ENCODE measurements around the gene DHX34.
A peak's percentile ranks its signal among the peaks of the same experiment; 100 is the strongest.
"Not testable (repeated sequence)": the region's sequence is repeated elsewhere in the genome, so short reads cannot be mapped to it uniquely, and the experiment has no call there.

The DHX34 gene

GRCh38 chr19:47331931-47332547 lies 17.1 kb upstream of the DHX34 start, which contains the start of gene C5AR2:
TSS of gene C5AR2 (plus strand) at chr19:47332175. CDS start at chr19:47340800, 8,625 bp downstream.
- Histone ChIP-seq H3K9me3 (ENCODE audit: control insufficient read depth, insufficient read depth, low read length) (no peaks in the 10 kb centered on the region), H3K4me3 (ENCODE audit: low read depth, low read length) (no peak within 1 kb of the TSS), H3K4me1 (ENCODE audit: control insufficient read depth, insufficient read depth, low read length) (no peaks in the 10 kb centered on the region), H3K27me3 (ENCODE audit: control insufficient read depth, insufficient read depth, low read length) (no peaks in the 10 kb centered on the region), H3K36me3 (ENCODE audit: control insufficient read depth, insufficient read depth, low read length) (no peaks in the 10 kb centered on the region), H3K9ac (ENCODE audit: low read depth, low read length) (no peak within 1 kb of the TSS), H3K27ac (ENCODE audit: low read depth, low read length) (no peak within 1 kb of the TSS)

GRCh38 chr19:47336765-47337718 lies 12.1 kb upstream of the DHX34 start:
- H3K4me3 ChIP-seq (ENCODE audit: low read depth, low read length); H3K9ac ChIP-seq (ENCODE audit: low read depth, low read length); H3K27me3 ChIP-seq (ENCODE audit: control insufficient read depth, insufficient read depth, low read length); H3K36me3 ChIP-seq (ENCODE audit: control insufficient read depth, insufficient read depth, low read length); H3K4me1 ChIP-seq (ENCODE audit: control insufficient read depth, insufficient read depth, low read length); H3K9me3 ChIP-seq (ENCODE audit: control insufficient read depth, insufficient read depth, low read length); H3K27ac ChIP-seq (ENCODE audit: low read depth, low read length): not testable (repeated sequence)

DNA sequence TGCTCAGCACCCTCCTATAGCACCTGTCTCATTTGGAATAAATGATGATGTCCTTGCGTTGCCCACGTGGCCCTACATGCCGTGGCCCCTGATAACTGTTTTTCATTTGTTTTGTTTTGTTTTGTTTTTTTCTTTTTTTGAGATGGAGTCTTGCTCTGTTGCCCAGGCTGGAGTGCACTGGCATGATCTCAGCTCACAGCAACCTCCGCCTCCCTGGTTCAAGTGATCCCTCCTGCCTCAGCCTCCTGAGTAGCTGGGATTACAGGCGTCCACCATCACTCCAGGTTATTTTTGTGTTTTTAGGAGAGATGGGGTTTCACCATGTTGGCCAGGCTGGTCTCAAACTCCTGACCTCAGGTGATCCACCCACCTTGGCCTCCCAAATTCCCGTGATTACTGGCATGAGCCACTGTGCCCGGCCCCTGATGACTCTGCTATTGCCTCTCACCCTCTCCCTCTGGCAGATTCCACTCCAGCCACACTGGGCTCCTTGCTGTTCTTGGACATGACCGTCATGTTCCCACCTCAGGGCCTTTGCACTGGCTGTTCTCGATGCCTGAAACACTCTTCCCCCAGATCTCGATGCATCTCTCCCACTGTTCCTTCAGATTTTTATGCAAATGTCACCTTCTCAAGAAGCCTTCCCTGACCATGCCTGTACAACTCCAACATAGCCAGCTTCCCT lies 9.8 kb upstream of the DHX34 start:
- no peaks in the 10 kb centered on the region for H3K27me3 ChIP-seq (ENCODE audit: control insufficient read depth, insufficient read depth, low read length)
- no peaks in the 10 kb centered on the region for H3K36me3 ChIP-seq (ENCODE audit: control insufficient read depth, insufficient read depth, low read length)
- H3K9me3 ChIP-seq (ENCODE audit: control insufficient read depth, insufficient read depth, low read length) = no peaks in the 10 kb centered on the region
- no peak overlapping the region for H3K4me3 ChIP-seq (ENCODE audit: low read depth, low read length)
- H3K9ac ChIP-seq (ENCODE audit: low read depth, low read length) = no peak overlapping the region
- no peaks in the 10 kb centered on the region for H3K4me1 ChIP-seq (ENCODE audit: control insufficient read depth, insufficient read depth, low read length)
- no peak overlapping the region for H3K27ac ChIP-seq (ENCODE audit: low read depth, low read length)

- H3K9me3 ChIP-seq (ENCODE audit: control insufficient read depth, insufficient read depth, low read length) = no peaks in the 10 kb centered on the region
- no peaks in the 10 kb centered on the region for H3K27me3 ChIP-seq (ENCODE audit: control insufficient read depth, insufficient read depth, low read length)
- no peak overlapping the region for H3K27ac ChIP-seq (ENCODE audit: low read depth, low read length)
- H3K4me3 ChIP-seq (ENCODE audit: low read depth, low read length) = no peak overlapping the region
- H3K9ac ChIP-seq (ENCODE audit: low read depth, low read length) = no peak overlapping the region
- H3K4me1 ChIP-seq (ENCODE audit: control insufficient read depth, insufficient read depth, low read length) = no peaks in the 10 kb centered on the region
- no peaks in the 10 kb centered on the region for H3K36me3 ChIP-seq (ENCODE audit: control insufficient read depth, insufficient read depth, low read length)
These were observed 8.5 kb upstream of the DHX34 start for GRCh38 chr19:47340477-47341208.

DNA sequence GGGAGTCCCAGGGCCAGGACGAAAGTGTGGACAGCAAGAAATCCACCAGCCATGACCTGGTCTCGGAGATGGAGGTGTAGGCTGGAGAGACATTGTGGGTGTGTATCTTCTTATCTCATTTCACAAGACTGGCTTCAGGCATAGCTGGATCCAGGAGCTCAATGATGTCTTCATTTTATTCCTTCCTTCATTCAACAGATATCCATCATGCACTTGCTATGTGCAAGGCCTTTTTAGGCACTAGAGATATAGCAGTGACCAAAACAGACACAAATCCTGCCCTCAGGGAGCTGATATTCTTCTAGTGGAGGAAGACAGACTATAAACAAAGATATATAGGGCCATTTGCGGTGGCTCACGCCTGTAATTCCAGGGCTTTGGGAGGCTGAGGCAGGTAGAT lies 7.4 kb upstream of the DHX34 start:
- Histone ChIP-seq H3K4me1 (ENCODE audit: control insufficient read depth, insufficient read depth, low read length) (no peaks in the 10 kb centered on the region), H3K27me3 (ENCODE audit: control insufficient read depth, insufficient read depth, low read length) (no peaks in the 10 kb centered on the region), H3K9me3 (ENCODE audit: control insufficient read depth, insufficient read depth, low read length) (no peaks in the 10 kb centered on the region), H3K27ac (ENCODE audit: low read depth, low read length) (no peak overlapping the region), H3K4me3 (ENCODE audit: low read depth, low read length) (no peak overlapping the region), H3K9ac (ENCODE audit: low read depth, low read length) (no peak overlapping the region), H3K36me3 (ENCODE audit: control insufficient read depth, insufficient read depth, low read length) (no peaks in the 10 kb centered on the region)

DNA sequence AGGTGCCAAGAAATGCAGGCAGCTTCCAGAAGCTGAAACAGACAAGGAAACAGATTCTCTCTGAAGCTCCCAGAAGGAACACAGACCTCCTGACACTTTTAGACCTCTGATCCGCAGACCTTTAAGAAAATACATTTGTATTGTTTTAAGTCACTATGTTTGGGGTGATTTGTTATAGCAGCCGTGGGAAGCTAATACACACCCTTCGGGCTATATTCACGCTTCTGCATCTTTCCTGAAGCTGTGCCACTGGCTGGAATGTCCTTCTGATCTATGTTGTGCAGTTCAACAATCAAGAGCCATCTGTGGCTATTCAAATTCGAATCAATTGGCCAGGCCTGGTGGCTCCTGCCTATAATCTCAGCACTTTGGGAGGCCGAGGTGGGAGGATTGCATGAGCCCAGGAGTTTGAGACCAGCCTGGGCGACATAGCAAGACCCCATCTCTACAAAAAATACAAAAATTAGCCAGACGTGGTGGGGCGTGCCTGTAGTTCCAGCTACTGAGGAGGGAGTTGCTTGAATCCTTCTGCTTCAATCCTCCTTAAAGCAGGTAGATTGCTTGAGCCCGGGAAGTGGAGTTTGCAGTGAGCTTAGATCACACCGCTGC lies 5.8 kb upstream of the DHX34 start:
- Histone ChIP-seq H3K36me3 (ENCODE audit: control insufficient read depth, insufficient read depth, low read length) (no peaks in the 10 kb centered on the region), H3K4me1 (ENCODE audit: control insufficient read depth, insufficient read depth, low read length) (no peaks in the 10 kb centered on the region), H3K4me3 (ENCODE audit: low read depth, low read length) (no peak overlapping the region), H3K9ac (ENCODE audit: low read depth, low read length) (no peak overlapping the region), H3K27me3 (ENCODE audit: control insufficient read depth, insufficient read depth, low read length) (peaks cover 2% of the 10 kb centered on the region), H3K9me3 (ENCODE audit: control insufficient read depth, insufficient read depth, low read length) (no peaks in the 10 kb centered on the region), H3K27ac (ENCODE audit: low read depth, low read length) (no peak overlapping the region)

DNA sequence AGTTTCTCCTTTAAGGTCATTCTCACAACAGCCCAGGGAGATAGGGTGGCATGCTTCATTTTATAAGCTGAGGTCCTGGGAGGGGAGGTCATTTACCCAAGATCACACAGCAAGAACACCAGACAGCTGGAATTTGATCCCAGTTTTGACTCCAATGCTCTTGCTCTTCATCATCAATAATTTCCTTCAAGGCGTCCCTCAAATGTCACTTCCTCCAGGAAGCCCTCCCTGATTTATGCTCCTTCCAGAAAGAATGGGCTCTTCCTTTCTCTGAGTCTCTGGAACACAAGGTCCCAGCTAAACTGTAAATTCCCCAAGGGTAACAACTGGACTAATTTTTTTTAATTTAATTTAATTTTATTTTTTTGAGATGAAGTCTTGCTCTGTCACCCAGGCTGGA lies 4.7 kb upstream of the DHX34 start:
- Histone ChIP-seq H3K9ac (ENCODE audit: low read depth, low read length) (no peak overlapping the region), H3K36me3 (ENCODE audit: control insufficient read depth, insufficient read depth, low read length) (no peaks in the 10 kb centered on the region), H3K27me3 (ENCODE audit: control insufficient read depth, insufficient read depth, low read length) (peaks cover 5% of the 10 kb centered on the region)

DNA sequence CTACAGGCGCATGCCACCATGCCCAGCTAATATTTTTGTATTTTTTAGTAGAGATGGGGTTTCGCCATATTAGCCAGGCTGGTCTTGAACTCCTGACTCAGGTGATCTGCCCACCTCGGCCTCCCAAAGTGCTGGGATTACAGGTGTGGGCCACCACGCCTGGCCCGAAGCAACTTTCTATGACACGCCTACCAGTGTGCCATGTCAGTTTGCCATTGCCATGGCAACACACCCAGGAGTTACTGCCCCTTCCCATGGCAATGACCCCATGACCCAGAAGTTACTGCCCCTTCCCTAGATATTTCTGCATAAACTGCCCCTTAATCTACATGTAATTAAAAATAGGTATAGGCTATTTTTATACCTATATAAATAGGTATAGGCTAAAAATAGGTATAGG lies 3.1 kb upstream of the DHX34 start:
- not testable (repeated sequence) for H3K27ac ChIP-seq (ENCODE audit: low read depth, low read length); H3K9me3 ChIP-seq (ENCODE audit: control insufficient read depth, insufficient read depth, low read length); H3K27me3 ChIP-seq (ENCODE audit: control insufficient read depth, insufficient read depth, low read length); H3K9ac ChIP-seq (ENCODE audit: low read depth, low read length); H3K36me3 ChIP-seq (ENCODE audit: control insufficient read depth, insufficient read depth, low read length); H3K4me1 ChIP-seq (ENCODE audit: control insufficient read depth, insufficient read depth, low read length); H3K4me3 ChIP-seq (ENCODE audit: low read depth, low read length)

More for the DNA sequence above, 4.7 kb upstream of the DHX34 start:
- no peaks in the 10 kb centered on the region for H3K4me1 ChIP-seq (ENCODE audit: control insufficient read depth, insufficient read depth, low read length)
- no peak overlapping the region for H3K27ac ChIP-seq (ENCODE audit: low read depth, low read length)
- no peak overlapping the region for H3K4me3 ChIP-seq (ENCODE audit: low read depth, low read length)
- H3K9me3 ChIP-seq (ENCODE audit: control insufficient read depth, insufficient read depth, low read length) = no peaks in the 10 kb centered on the region

DNA sequence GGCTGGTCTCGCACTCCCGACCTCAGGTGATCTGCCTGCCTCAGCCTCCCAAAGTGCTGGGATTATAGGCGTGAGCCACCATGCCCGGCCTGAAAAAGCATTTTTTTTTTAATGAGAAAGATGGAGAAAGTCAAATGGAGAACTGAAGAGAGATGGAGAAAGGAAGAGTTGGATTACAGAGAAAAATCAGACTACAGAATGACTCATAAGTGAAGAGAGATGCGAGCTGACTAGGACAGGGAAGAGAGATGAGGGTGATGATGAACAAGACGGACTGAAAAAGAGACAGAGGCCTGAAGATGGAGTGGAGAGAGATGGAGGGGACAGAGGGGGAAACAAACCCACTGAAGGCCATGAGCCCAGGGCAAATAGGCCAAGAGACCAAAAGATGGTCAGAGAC lies 1.5 kb downstream of the DHX34 start:
- Histone ChIP-seq H3K4me3 (ENCODE audit: low read depth, low read length) (no peak overlapping the region), H3K9ac (ENCODE audit: low read depth, low read length) (no peak overlapping the region), H3K9me3 (ENCODE audit: control insufficient read depth, insufficient read depth, low read length) (no peaks in the 10 kb centered on the region), H3K4me1 (ENCODE audit: control insufficient read depth, insufficient read depth, low read length) (peaks cover 7% of the 10 kb centered on the region; the same call in 1 of the 2 replicates), H3K27me3 (ENCODE audit: control insufficient read depth, insufficient read depth, low read length) (peaks cover 5% of the 10 kb centered on the region), H3K36me3 (ENCODE audit: control insufficient read depth, insufficient read depth, low read length) (peaks cover 35% of the 10 kb centered on the region), H3K27ac (ENCODE audit: low read depth, low read length) (no peak overlapping the region)

GRCh38 chr19:47351548-47351947 lies 2.4 kb downstream of the DHX34 start:
- Histone ChIP-seq H3K9me3 (ENCODE audit: control insufficient read depth, insufficient read depth, low read length) (no peaks in the 10 kb centered on the region), H3K27me3 (ENCODE audit: control insufficient read depth, insufficient read depth, low read length) (peaks cover 5% of the 10 kb centered on the region), H3K4me1 (ENCODE audit: control insufficient read depth, insufficient read depth, low read length) (peaks cover 7% of the 10 kb centered on the region; the same call in 1 of the 2 replicates), H3K9ac (ENCODE audit: low read depth, low read length) (no peak overlapping the region), H3K27ac (ENCODE audit: low read depth, low read length) (no peak overlapping the region), H3K36me3 (ENCODE audit: control insufficient read depth, insufficient read depth, low read length) (peaks cover 44% of the 10 kb centered on the region), H3K4me3 (ENCODE audit: low read depth, low read length) (peak overlapping the region; percentile 21; the same call in 1 of the 2 replicates)
